Right lobe of liver (tissue), 4 donors: Measurements from ENCODE around the gene PRR5.

ENCODE experiments used
- CTCF ChIP-seq, 4 donors: fragments of 200-600 bp in 3 of 4; fragments of 450-650 bp in 1 of 4; IDR thresholded peaks; one replicate each; pipeline versions ENCODE4 v1.5.1 to v1.8.0; 2016 to 2022; ENCODE audit warnings: antibody characterized with exemption in 4 of 4, mild to moderate bottlenecking in 2 of 4
- POLR2A ChIP-seq: fragments of 450-650 bp; IDR thresholded peaks from one replicate; pipeline ENCODE4 v1.6.1; 2017; ENCODE audit warnings: antibody characterized with exemption, mild to moderate bottlenecking
- donor health status: DM: no; HTN: no; CAD: no.
- donor health status: DM: no; HTN: no; CAD: no.
- donor health status: DM: no; HTN: yes; CAD: no.

- no peak for TF ChIP-seq CTCF (IDR thresholded peaks at IDR 0.05)
- TF ChIP-seq POLR2A = no peak
These were observed 34.2 kb upstream of the PRR5 start for GRCh38 chr22:44667829-44668189.
